ENCODE measurements around the gene AMMECR1.
"Not testable (repeated sequence)": the region's sequence is repeated elsewhere in the genome, so short reads cannot be mapped to it uniquely, and the experiment has no call there.

Gene AMMECR1

GRCh38 chrX:110252711-110253110 lies 65.2 kb downstream of the AMMECR1 start:
- no peak overlapping the region for H3K4me3 ChIP-seq (ENCODE audit: low read length)
- no peak for TF ChIP-seq ZNF274 (IDR thresholded peaks at IDR 0.05; ENCODE audit: low read depth, low read length)

- TF ChIP-seq ZNF274 (IDR thresholded peaks at IDR 0.05; ENCODE audit: low read depth, low read length) = no peak
- H3K4me3 ChIP-seq (ENCODE audit: low read length) = no peak overlapping the region
These were observed 65.9 kb downstream of the AMMECR1 start for GRCh38 chrX:110251961-110252360.

- H3K4me3 ChIP-seq (ENCODE audit: low read length) = no peak overlapping the region
- no peak for TF ChIP-seq ZNF274 (IDR thresholded peaks at IDR 0.05; ENCODE audit: low read depth, low read length)
These were observed 66.4 kb downstream of the AMMECR1 start for GRCh38 chrX:110251526-110251925.

- no peak overlapping the region for H3K4me3 ChIP-seq (ENCODE audit: low read length)
- no peak for TF ChIP-seq ZNF274 (IDR thresholded peaks at IDR 0.05; ENCODE audit: low read depth, low read length)
These were observed 67.0 kb downstream of the AMMECR1 start for GRCh38 chrX:110250847-110251246.

GRCh38 chrX:110248578-110248977 lies 69.3 kb downstream of the AMMECR1 start:
- no peak overlapping the region for H3K4me3 ChIP-seq (ENCODE audit: low read length)
- no peak for TF ChIP-seq ZNF274 (IDR thresholded peaks at IDR 0.05; ENCODE audit: low read depth, low read length)

- TF ChIP-seq ZNF274 (IDR thresholded peaks at IDR 0.05; ENCODE audit: low read depth, low read length) = no peak
- no peak overlapping the region for H3K4me3 ChIP-seq (ENCODE audit: low read length)
These were observed 72.9 kb downstream of the AMMECR1 start for GRCh38 chrX:110245011-110245410.

GRCh38 chrX:110242371-110242770 lies 75.5 kb downstream of the AMMECR1 start:
- H3K4me3 ChIP-seq (ENCODE audit: low read length) = no peak overlapping the region

GRCh38 chrX:110241816-110242215 lies 76.1 kb downstream of the AMMECR1 start:
- no peak for TF ChIP-seq ZNF274 (IDR thresholded peaks at IDR 0.05; ENCODE audit: low read depth, low read length)
- no peak overlapping the region for H3K4me3 ChIP-seq (ENCODE audit: low read length)

More at GRCh38 chrX:110242371-110242770, 75.5 kb downstream of the AMMECR1 start:
- no peak for TF ChIP-seq ZNF274 (IDR thresholded peaks at IDR 0.05; ENCODE audit: low read depth, low read length)

GRCh38 chrX:110238259-110238658 lies 79.6 kb downstream of the AMMECR1 start:
- not testable (repeated sequence) for H3K4me3 ChIP-seq (ENCODE audit: low read length)

GRCh38 chrX:110231485-110231884 lies 86.4 kb downstream of the AMMECR1 start:
- not testable (repeated sequence) for H3K4me3 ChIP-seq (ENCODE audit: low read length)

GRCh38 chrX:110229497-110230111 lies 88.3 kb downstream of the AMMECR1 start:
- H3K4me3 ChIP-seq (ENCODE audit: low read length) = not testable (repeated sequence)

- TF ChIP-seq ZNF274 (IDR thresholded peaks at IDR 0.05; ENCODE audit: low read depth, low read length) = no peak
- no peak overlapping the region for H3K4me3 ChIP-seq (ENCODE audit: low read length)
These were observed 89.4 kb downstream of the AMMECR1 start for GRCh38 chrX:110228453-110228852.

GRCh38 chrX:110226931-110227330 lies 91.0 kb downstream of the AMMECR1 start:
- no peak for TF ChIP-seq ZNF274 (IDR thresholded peaks at IDR 0.05; ENCODE audit: low read depth, low read length)
- no peak overlapping the region for H3K4me3 ChIP-seq (ENCODE audit: low read length)

- TF ChIP-seq ZNF274 (IDR thresholded peaks at IDR 0.05; ENCODE audit: low read depth, low read length) = no peak
- no peak overlapping the region for H3K4me3 ChIP-seq (ENCODE audit: low read length)
These were observed 92.8 kb downstream of the AMMECR1 start for GRCh38 chrX:110224926-110225617.

GRCh38 chrX:110222497-110223257 lies 95.2 kb downstream of the AMMECR1 start:
- no peak for TF ChIP-seq ZNF274 (IDR thresholded peaks at IDR 0.05; ENCODE audit: low read depth, low read length)
- no peak overlapping the region for H3K4me3 ChIP-seq (ENCODE audit: low read length)
